RWPE1 (cell line): ENCODE data around the gene LGI1.

Source experiments
- CTCF ChIA-PET: fragments of 350-600 bp; sonication (Branson Sonifier 250); formaldehyde crosslinking; extraction: SDS; loops from one replicate; lab custom pipeline; 2021; lab: Yijun Ruan, JAX
- POLR2A ChIA-PET: fragments of 400-600 bp; formaldehyde crosslinking; extraction: SDS; loops from one replicate; lab custom pipeline; 2020; ENCODE audit warnings: antibody characterized with exemption; ENCODE audit not compliant: low non-redundant PET; lab: Yijun Ruan, JAX
- DNase-seq: peaks from one replicate; pipeline ENCODE4 v3.0.0; 2012; ENCODE audit warnings: low spot score
- H3K27ac ChIP-seq: fragments of 450-650 bp; 2 replicates; pipeline ENCODE4 v1.5.1; 2017
- TF ChIP-seq, protein P1 (sequence below): fragments of 450-650 bp; conservative IDR thresholded peaks from 2 replicates; pipeline ENCODE4 v1.5.1; 2017; ENCODE audit warnings: low read depth, mild to moderate bottlenecking

Gene LGI1

DNA sequence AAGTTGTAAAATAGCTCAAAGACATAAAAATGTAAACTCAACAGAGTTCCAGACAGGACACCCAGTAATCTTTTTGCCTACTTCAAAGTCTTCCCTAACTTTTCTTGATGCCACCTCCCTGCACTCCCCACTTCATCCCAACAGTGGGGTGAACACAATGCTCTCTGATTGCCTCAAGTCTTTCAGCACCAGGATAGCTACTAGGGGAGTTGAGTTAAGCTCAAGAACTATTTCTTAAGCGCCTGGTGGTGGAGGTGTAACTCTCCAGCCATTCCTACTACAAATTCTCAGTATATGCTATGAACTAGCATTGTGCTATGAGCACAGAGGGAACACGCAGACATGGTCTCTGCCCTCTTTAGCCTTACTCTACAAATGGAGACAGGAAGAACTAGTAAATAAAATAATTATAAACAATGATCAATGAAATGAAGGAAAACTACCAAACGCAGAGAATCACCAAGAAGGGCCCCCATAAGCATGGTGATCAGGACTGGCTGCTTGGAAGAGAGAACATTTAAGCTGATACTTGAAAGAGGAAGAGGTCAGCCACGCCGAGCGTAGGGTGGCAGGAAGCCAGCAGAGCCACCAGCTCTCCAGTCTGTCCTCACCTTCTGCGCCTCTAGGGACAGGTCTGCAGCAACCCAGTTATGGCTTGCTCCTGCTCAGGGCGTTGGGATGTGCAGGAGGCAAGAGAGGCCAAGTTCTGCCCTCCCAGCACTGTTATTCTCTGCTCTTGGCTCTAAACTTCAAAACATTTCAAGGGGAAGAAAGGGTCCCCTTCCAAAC lies 38.6 kb upstream of the LGI1 start:
- H3K27ac ChIP-seq, result no peak overlapping the region
- CTCF ChIA-PET, result interaction anchor here (0.9 kb wide), 1 partner anchor 11 kb away, joined by 3 read pairs; no protein-coding TSS in a partner anchor
- DNase-seq, result no peak
- POLR2A ChIA-PET, result no interaction called here
- TF ChIP-seq, protein P1, sequence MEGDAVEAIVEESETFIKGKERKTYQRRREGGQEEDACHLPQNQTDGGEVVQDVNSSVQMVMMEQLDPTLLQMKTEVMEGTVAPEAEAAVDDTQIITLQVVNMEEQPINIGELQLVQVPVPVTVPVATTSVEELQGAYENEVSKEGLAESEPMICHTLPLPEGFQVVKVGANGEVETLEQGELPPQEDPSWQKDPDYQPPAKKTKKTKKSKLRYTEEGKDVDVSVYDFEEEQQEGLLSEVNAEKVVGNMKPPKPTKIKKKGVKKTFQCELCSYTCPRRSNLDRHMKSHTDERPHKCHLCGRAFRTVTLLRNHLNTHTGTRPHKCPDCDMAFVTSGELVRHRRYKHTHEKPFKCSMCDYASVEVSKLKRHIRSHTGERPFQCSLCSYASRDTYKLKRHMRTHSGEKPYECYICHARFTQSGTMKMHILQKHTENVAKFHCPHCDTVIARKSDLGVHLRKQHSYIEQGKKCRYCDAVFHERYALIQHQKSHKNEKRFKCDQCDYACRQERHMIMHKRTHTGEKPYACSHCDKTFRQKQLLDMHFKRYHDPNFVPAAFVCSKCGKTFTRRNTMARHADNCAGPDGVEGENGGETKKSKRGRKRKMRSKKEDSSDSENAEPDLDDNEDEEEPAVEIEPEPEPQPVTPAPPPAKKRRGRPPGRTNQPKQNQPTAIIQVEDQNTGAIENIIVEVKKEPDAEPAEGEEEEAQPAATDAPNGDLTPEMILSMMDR, result no peak

DNA sequence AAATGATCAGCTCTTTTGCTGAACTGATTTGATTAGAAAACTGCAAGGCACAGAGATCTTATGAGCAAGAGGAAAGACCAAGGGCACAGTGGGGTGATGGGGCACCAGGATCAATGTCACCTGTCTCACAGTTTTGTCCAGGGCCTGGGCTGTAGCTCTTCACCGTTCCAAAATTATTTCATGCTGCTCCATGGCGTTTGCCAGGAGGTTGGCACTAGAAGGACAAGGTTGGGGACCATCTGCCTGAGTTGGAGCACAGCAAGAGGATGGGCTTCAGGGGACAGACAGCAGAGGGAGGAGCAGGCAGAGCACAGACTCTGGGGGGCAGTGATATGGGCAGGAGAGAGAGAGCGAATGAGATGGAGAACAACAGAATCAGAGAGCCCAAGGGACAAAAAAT lies 37.8 kb upstream of the LGI1 start:
- H3K27ac ChIP-seq, result no peak overlapping the region
- ChIA-PET CTCF (no interaction called here), POLR2A (interaction anchor here (0.6 kb wide), 1 partner anchor 999 kb away, joined by 3 read pairs; no protein-coding TSS in a partner anchor)
- TF ChIP-seq, protein P1, result no peak
- DNase-seq, result no peak

DNA sequence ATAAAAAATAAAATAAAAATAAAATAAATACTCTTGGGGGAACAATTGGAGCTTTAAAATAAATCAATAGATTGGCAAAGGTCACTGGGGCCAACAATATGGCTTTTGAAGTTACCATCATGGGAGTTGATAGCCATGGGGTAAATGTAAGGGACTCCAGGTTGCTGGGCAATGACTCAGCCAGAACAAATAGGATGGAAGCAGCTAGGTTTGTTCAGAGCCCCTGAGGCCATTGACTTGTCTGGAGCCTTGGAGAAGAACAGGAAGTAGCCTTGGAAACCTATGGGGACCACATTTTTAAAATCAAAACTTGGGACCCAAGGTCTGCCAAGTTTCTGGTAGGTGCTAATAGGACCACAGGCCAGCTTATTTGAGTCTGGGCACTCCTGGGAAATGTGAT lies 35.2 kb upstream of the LGI1 start:
- DNase-seq, result peak; percentile 36
- H3K27ac ChIP-seq, result no peak overlapping the region
- POLR2A ChIA-PET, result no interaction called here
- CTCF ChIA-PET, result no interaction called here
- TF ChIP-seq, protein P1, result no peak

DNA sequence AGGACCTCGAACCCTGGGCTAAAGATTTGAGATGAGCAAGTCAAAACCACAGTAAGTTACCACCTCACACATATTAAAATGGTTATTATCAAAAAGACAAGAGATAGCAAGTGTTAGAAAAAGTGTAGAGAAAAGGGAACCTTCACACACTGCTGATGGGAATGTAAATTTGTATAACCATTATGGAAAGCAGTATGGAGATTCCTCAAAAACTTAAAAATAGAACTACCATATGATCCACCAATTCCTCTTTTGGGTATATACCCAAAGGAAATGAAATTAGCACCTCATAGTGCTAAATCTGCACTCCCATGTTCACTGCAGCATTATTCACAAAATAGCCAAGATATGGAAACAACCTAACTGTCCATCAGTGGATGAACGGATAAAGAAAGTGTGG lies 34.6 kb upstream of the LGI1 start:
- H3K27ac ChIP-seq, result no peak overlapping the region
- ChIA-PET POLR2A (no interaction called here), CTCF (no interaction called here)
- DNase-seq, result no peak
- TF ChIP-seq, protein P1, result no peak

DNA sequence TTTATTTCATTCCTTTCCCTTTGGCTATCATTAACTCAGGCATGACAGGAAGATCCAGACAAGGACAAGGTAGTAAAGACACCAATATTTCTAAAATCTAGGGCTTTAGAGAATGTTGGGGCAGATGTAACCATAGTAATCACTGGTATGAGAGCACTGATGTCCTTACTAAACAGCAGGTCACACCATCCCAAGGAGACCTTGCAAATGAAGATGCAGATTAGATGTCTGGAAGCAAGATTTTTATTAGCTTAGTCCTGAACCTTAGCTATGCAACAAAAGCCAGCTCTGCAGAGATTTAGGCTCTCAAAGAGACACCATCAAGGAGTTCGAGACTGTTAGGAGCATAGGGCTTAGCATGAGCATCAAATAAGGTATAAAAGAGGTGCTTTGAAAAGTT lies 31.7 kb upstream of the LGI1 start:
- ChIA-PET POLR2A (no interaction called here), CTCF (interaction anchor here (0.6 to 1.0 kb wide), 2 partner anchors 24 to 70 kb away, joined by 3 read pairs; no protein-coding TSS in a partner anchor)
- TF ChIP-seq, protein P1, result no peak
- DNase-seq, result no peak
- no peak overlapping the region for H3K27ac ChIP-seq

DNA sequence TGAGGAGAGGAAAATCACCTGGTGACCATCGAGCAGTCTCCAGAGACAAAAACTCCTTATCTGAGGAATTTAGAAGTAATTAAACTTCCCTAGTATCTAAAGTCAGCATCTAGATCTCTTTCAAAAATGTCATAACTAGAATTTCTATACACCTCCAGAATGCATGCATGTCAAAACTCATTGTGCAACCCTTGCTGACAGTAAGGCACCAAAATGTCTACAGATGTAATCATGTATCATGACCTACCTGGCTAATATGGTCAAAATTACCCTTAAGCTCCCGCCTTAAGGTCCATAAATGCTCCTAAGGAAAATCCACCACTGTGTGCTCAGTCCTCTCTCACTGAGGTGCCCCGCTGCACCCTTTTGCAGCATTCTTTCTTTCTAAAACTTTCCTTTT lies 16.4 kb upstream of the LGI1 start:
- no peak for DNase-seq
- TF ChIP-seq, protein P1, result no peak
- H3K27ac ChIP-seq, result no peak overlapping the region
- POLR2A ChIA-PET, result no interaction called here
- CTCF ChIA-PET, result no interaction called here
